Skeletal muscle satellite cell (primary cell): Measurements from ENCODE around the gene CAMTA1.

Experiments used
- H3K27me3 ChIP-seq: 2 replicates; pipeline ENCODE4 v1.7.0; 2013; ENCODE audit warnings: low read length; ENCODE audit not compliant: control insufficient read depth, insufficient read depth
- H3K36me3 ChIP-seq: 2 replicates; pipeline ENCODE4 v1.7.0; 2013; ENCODE audit warnings: mild to moderate bottlenecking, control low read depth, low read length; ENCODE audit not compliant: insufficient read depth
- H3K4me1 ChIP-seq: 2 replicates; pipeline ENCODE4 v1.7.0; 2013; ENCODE audit warnings: low read length; ENCODE audit not compliant: control insufficient read depth, insufficient read depth
- H3K4me2 ChIP-seq: 2 replicates; pipeline ENCODE4 v1.7.0; 2013; ENCODE audit warnings: mild to moderate bottlenecking, low read length
- H3K4me3 ChIP-seq: 2 replicates; pipeline ENCODE4 v1.7.0; 2013; ENCODE audit warnings: low read length
- H3K9ac ChIP-seq: 2 replicates; pipeline ENCODE4 v1.7.0; 2013; ENCODE audit warnings: mild to moderate bottlenecking, low read depth, low read length, moderate library complexity
- H3K9me3 ChIP-seq: replicated peaks from 2 replicates; pipeline ENCODE4 v1.7.0; 2013; ENCODE audit warnings: mild to moderate bottlenecking, control low read depth, low read length

Gene CAMTA1

DNA sequence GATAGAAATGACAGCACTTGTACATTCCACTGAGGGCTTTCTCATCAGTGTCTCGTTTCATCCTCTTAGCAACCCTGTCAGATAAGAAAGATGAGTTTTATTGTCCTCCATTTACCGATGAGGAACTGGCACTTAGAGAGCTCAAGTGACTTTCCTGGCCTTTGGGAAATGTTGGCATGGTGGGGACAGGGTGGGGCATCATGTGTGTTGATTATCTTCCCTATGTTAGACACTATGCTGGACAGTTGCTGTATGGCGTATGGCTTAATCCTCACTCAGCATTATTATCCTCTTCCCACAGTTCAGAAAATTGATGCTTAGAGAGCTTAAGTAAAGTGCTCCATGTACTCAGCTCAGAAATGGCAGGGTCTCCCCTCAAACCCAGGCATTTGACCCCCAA is 163.2 kb downstream of the CAMTA1 start:
- Histone ChIP-seq H3K4me3 (no peak overlapping the region), H3K4me1 (no peaks in the 10 kb centered on the region), H3K4me2 (no peak overlapping the region), H3K9ac (no peak overlapping the region), H3K9me3 (no peaks in the 10 kb centered on the region), H3K36me3 (no peaks in the 10 kb centered on the region), H3K27me3 (no peaks in the 10 kb centered on the region)

GRCh38 chr1:6948861-6949260 is 163.6 kb downstream of the CAMTA1 start:
- Histone ChIP-seq H3K36me3 (no peaks in the 10 kb centered on the region), H3K4me3 (no peak overlapping the region), H3K27me3 (peaks cover 1% of the 10 kb centered on the region), H3K4me2 (no peak overlapping the region), H3K9ac (no peak overlapping the region), H3K4me1 (no peaks in the 10 kb centered on the region), H3K9me3 (no peaks in the 10 kb centered on the region)

DNA sequence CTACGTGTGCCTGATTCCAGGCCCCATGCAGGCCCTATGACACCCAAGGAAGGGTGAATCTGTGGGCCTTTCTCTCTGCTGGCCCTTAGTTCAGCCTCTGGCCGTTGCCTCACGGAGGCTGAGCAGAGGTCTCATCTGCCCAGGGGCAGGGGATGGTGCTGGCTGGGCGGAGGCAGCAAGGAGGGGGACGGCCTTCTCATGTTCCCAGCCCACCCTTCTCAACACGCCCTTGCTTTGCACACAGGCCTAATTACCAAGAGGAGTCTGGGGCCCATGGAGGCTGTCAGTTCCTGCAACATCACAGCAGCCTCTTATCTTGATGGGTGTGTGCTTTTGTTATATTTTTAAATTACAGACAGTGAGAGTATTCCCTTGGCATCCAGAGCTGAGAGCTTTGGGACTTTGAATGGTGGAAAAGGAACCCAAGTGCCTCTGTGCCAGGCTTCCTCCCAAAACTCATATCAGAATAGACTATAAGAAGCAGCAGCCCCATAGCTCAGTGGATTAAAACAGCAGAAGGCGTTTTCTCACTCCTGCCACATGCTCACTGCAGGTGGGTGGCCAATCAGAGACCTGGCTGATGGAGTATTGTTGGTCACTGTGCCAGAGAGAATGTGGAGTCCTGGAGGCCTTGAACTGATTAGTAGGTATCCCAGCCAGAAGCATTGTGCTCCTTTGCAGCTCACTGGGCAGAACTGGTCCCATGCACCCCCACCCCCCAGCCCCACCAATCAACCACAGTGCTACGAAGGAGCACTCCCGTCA is 164.9 kb downstream of the CAMTA1 start:
- Histone ChIP-seq H3K36me3 (no peaks in the 10 kb centered on the region), H3K4me2 (no peak overlapping the region), H3K27me3 (peaks cover 14% of the 10 kb centered on the region), H3K9ac (no peak overlapping the region), H3K9me3 (no peaks in the 10 kb centered on the region), H3K4me3 (no peak overlapping the region), H3K4me1 (no peaks in the 10 kb centered on the region)

DNA sequence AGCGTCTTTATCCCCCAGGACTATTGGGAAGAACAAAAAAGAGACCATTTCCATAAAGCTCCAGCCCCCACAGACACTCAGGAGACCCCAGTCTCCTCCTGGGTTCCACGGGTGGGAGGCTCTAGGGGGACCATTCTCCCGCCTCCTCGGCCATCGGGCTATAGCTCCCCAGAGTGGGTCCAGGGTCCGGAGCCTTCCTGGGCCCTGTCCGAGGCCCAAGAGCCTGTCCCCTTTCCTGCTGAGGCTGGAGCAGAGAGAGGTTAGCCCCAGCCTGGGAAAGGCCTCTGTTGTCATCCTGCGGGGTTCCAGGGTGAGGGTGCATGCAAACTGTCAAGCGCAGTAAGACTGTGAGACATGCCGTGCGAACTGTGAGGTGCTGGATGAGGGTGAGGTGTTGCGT is 166.3 kb downstream of the CAMTA1 start:
- Histone ChIP-seq H3K9me3 (no peaks in the 10 kb centered on the region), H3K4me3 (no peak overlapping the region), H3K4me2 (no peak overlapping the region), H3K4me1 (no peaks in the 10 kb centered on the region), H3K27me3 (peaks cover 21% of the 10 kb centered on the region), H3K9ac (no peak overlapping the region), H3K36me3 (no peaks in the 10 kb centered on the region)

DNA sequence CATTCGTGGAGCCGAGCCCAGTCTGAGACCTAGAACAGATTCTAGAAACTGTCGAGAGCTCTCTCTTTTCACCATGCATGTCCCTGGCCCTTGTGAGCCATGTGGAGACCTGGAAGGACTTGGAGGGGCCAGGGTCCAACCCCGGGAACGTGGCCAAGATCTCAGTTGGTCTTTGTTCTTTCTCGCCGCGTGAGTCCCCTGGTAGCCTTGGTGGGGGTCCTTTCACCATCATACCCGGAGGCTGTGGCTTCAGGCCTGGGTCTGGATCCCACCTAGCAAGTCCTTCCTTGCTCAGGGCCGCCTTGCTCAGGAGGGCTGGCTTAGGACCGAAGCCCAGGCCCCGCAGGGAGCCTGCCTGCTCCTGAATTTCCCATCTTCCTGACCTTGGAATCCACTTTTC is 168.0 kb downstream of the CAMTA1 start:
- Histone ChIP-seq H3K9me3 (no peaks in the 10 kb centered on the region), H3K36me3 (no peaks in the 10 kb centered on the region), H3K4me1 (no peaks in the 10 kb centered on the region), H3K27me3 (peaks cover 30% of the 10 kb centered on the region), H3K9ac (no peak overlapping the region), H3K4me2 (no peak overlapping the region), H3K4me3 (no peak overlapping the region)

DNA sequence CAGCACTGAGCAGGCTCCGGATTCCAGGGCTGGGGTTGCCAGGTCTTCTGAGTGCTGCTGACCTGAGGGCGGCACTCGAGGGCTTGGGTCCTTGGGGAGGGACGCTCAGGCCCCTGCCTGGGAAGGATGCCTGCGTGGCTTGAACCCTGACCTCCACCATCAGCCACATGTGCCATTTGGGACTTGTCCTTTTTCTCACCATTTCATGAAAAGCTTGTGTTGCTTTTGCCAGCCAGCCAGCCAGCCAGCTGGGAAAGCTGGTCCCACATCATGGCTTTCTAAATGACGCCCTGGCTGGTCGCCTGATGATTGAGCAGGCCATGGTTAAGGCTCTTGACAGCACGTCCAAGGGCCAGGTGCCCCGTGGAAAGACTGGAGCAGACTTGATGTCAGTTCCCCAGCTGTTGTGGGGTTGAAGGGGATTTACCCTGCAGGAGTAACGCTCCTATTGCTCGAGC is 168.7 kb downstream of the CAMTA1 start:
- Histone ChIP-seq H3K27me3 (peaks cover 30% of the 10 kb centered on the region), H3K9me3 (no peaks in the 10 kb centered on the region), H3K4me3 (no peak overlapping the region), H3K4me2 (no peak overlapping the region), H3K36me3 (no peaks in the 10 kb centered on the region), H3K4me1 (no peaks in the 10 kb centered on the region), H3K9ac (no peak overlapping the region)

GRCh38 chr1:6954591-6954990 is 169.3 kb downstream of the CAMTA1 start:
- peaks cover 33% of the 10 kb centered on the region for H3K27me3 ChIP-seq
- H3K4me3 ChIP-seq: no peak overlapping the region
- no peak overlapping the region for H3K4me2 ChIP-seq
- H3K9me3 ChIP-seq: no peaks in the 10 kb centered on the region
- no peaks in the 10 kb centered on the region for H3K36me3 ChIP-seq
- H3K4me1 ChIP-seq: no peaks in the 10 kb centered on the region
- no peak overlapping the region for H3K9ac ChIP-seq

- Histone ChIP-seq H3K36me3 (no peaks in the 10 kb centered on the region), H3K9me3 (no peaks in the 10 kb centered on the region), H3K27me3 (peaks cover 38% of the 10 kb centered on the region), H3K4me3 (no peak overlapping the region), H3K4me2 (no peak overlapping the region), H3K9ac (no peak overlapping the region), H3K4me1 (no peaks in the 10 kb centered on the region)
These were observed 170.3 kb downstream of the CAMTA1 start for GRCh38 chr1:6955357-6956094.

DNA sequence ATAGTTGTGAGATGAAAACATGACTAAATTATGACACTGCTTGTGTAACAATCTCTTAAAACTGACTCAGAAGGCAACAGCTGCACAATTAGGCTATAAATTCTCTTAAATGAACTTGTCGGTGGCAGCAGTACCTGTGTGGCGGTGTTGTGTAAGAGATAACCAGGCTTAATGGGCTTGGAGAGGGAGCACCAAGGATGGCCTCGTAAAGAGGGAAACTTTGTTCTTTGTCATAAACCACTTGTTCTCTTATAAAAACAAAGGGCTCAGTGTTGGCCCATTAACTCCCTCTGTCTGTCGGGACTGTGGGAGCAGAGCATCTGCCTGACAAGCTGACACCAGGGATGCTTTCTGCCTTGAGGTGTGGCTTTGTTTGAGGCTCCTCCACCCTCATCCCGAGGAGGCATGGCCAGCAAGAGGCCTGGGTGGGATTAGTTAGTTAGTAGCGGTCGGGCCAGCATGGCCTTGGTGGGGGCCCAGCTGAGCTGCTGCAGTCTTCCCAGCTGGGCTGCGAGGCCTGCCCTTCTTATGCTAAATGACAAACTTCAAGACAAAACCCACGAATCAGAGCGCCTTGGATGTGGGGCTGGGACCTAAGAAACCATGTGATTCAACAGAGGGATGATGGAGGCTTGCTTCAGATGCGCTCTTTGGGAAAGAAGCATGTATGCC is 171.4 kb downstream of the CAMTA1 start:
- no peak overlapping the region for H3K9ac ChIP-seq
- H3K9me3 ChIP-seq: no peaks in the 10 kb centered on the region
- no peaks in the 10 kb centered on the region for H3K36me3 ChIP-seq
- H3K27me3 ChIP-seq: peaks cover 47% of the 10 kb centered on the region
- no peak overlapping the region for H3K4me3 ChIP-seq
- no peak overlapping the region for H3K4me2 ChIP-seq
- H3K4me1 ChIP-seq: no peaks in the 10 kb centered on the region

- Histone ChIP-seq H3K36me3 (no peaks in the 10 kb centered on the region), H3K4me3 (no peak overlapping the region), H3K9ac (no peak overlapping the region), H3K9me3 (no peaks in the 10 kb centered on the region), H3K4me1 (no peaks in the 10 kb centered on the region), H3K27me3 (peaks cover 47% of the 10 kb centered on the region), H3K4me2 (no peak overlapping the region)
These were observed 172.1 kb downstream of the CAMTA1 start for GRCh38 chr1:6957341-6957740.

GRCh38 chr1:6958407-6959030 is 173.3 kb downstream of the CAMTA1 start:
- H3K4me1 ChIP-seq: no peaks in the 10 kb centered on the region
- no peaks in the 10 kb centered on the region for H3K9me3 ChIP-seq
- no peak overlapping the region for H3K4me3 ChIP-seq
- H3K9ac ChIP-seq: no peak overlapping the region
- H3K4me2 ChIP-seq: no peak overlapping the region
- H3K27me3 ChIP-seq: peaks cover 48% of the 10 kb centered on the region
- no peaks in the 10 kb centered on the region for H3K36me3 ChIP-seq
